HG03025 (cell line): ENCODE measurements around the gene SAMD7.
A peak's percentile ranks its signal among the peaks of the same experiment; 100 is the strongest.

Experiments
- ATAC-seq: cut with Tn5 transposase; IDR thresholded peaks from one replicate; pipeline ENCODE4 v1.9.1; 2021; ENCODE audit warnings: mild to moderate bottlenecking, moderate library complexity; ENCODE audit not compliant: unreplicated experiment, low FRiP score

SAMD7 gene

DNA sequence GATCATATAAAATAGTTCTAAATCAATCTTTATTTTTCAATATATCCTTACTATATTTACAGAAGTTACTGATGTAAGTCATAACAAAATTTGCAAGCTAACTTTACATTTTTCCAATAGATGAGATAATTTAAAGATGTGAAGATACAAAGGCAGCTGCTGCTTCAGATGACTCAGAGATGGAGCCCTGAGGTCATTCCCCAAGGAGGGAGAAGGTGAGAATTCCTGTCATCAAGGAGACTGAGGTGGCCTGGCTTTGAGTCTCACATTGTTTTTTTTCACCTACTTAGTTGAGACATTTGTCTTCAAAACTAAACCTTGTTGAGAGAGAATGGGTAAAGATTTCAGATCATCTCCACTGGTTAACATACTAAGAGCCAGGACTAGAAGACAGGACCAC, 3.9 kb upstream of the SAMD7 start:
- no peak for ATAC-seq

DNA sequence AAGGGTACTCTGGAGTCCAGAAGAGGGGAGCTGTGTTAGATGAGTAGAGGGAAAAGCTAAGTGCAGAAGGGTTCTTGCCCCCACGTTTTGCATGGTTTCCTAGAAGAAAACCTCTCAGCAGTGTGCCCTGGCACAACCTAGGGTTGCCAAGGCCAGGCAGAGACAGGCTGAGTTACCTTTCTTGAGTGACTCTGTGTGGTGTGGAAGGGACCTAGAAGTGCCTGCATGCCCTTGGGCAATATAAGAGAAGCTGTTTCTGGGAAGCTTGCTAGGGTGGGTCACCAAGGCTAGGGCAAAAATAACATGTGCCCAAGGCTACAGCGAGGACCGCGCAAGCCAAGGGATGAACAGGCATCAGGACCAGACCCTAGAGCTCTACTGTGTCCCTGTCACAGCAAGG, 3.4 kb upstream of the SAMD7 start:
- no peak for ATAC-seq

DNA sequence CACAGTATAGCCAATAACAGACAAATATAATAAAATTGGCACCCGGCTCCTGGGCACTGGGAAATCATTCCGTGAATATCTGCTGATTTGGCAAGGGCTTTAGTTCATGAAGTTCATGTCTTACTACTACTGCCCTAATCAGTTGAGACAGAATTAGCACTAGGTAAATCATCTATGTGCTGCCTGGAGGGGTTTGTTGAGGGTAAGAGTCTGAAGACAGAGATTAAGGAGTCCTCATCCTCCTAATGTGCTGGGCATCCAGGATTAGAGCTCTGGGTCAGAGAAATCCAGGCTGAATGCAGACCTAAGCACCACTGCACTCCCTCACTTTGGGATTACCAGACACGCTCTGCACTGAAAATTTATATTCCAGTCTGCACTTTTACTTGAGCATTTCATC, 2.0 kb downstream of the SAMD7 start:
- ATAC-seq: no peak

DNA sequence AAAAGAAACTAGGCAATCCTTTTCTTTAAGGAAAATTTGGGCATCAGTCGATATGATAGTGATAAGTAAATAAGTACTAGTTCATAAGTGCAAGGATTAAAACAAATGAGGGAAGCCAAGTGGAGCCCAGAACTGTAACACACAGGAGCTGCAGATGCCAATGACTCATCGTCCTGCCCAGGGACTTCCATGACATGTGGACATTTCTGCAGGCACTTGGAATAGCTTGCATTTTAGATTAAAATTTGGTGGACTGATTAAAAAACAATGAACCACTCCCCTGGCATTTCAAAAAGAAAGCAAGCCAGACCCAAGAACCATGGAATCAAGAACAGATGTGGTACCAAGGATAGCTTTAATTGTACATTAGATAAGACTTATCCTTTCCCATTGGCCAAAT, 2.9 kb downstream of the SAMD7 start:
- no peak for ATAC-seq

DNA sequence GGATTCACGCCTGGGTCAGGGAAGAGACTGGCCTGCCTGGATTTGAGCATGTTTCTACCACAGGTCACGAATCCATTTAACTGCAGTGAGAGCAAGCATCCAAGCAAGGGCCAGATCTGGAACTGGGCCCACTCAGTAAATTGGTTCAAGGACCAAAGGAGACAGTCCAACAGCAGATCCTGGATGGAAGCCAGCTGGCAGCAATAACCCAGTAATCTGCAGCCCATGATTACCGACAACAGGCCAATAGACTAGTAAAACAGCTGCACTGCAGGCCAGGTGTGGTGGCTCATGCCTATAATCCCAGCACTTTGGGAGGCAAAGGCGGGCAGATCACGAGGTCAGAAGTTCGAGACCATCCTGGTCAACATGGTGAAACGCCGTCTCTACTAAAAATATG, 11.8 kb downstream of the SAMD7 start:
- ATAC-seq: no peak

DNA sequence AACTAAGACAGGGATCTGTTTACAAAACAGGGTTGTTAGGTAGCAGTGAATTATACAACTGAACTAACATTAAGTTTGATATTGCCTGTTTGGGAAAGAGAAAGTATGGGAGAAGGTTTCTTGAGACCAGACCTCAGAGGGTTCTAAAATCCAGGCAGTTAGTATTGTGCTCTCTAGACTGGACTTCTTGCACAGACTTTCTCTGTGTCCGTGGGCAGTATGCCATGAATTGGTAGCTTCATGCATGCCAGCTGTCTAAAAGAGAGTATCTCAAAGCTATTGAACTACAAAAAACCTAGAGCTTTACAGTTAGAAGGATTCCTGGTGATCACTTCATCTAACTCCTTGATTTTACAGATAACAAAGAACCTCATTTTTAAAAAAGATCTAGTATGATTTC, 12.5 kb downstream of the SAMD7 start:
- no peak for ATAC-seq

DNA sequence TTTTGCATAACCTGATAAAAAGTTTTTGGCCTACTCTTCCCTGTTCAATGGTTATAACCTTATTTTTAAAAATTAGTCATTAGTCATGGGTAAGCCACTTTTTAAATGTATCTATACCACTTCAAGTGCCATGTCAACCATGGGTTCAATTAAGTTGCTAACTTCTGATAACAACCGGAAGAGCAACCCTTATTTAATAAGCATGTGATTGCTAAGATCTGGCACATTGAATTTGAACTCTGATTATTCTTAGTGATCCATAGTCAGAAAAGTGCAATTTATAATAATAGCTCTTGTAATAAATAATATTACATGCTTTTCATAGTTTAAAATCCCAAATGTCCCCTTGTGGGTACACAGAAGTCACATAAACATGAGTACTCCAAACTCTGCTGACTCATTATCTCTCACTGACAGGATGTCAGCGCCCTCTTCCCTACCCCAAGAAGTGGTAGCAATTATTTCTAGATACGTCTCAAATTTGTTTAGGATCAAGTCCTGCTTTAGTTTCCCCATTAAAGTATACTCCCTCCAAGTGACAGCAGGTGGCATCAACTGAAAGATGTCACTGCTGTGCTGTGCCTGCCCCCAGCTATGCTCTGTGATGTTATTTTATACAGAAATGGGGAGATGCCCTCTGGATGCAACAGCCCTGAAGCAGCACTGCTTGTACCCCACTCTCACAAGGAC, 18.6 kb downstream of the SAMD7 start:
- no peak for ATAC-seq

DNA sequence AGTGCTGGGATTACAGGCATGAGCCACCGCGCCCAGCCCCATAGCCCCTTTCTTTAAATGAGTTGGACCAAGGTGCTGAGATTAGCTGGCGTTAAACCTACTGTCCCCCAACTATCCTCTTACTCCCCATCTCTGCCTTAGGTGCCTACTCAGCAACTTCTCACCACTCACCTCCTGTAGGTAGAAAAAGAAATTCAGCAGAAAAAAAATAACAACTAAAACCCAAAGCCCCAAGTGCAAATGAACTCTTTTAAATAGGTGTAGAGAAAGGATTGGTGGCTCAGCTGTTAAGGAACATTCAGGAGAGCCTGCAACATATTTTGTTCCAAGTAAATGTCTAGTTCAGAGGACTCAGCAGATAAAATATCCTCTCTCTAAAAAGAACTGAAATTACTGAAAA, 19.5 kb downstream of the SAMD7 start:
- ATAC-seq: no peak

DNA sequence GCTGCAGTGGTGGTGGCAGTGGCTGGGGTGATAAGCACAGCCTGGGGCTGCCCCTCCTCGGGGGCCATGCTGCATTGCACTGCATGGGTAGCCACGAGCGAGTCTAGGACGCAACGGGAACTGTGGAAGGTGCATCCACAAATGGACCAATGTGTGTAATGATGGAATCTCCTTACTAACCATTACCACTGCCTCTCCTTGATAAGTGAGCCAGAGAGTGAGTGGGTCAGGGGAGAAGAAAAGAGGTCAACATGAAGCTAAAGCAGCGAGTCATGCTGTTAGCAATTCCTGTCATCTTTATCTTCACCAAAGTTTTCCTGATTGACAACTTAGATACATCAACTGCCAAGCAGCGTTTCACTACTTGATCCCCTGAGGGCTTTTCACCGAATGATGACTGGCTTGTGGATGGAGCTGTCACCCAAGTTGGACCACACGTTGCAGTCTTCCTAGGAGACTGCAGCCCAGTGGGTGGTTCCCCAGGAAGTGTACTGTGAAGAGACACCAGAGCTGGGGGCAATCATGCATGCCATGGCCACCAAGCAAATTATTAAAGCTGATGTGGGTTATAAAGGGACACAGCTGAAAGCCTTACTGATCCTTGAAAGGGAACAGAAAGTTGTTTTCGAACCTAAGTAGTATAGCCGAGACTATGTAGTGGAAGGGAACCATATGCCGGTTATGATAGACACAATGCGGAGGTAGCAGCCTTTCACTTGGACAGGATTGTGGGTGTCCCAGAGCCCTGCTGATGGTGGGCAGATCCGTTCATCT, 20.6 kb downstream of the SAMD7 start:
- ATAC-seq: peak; percentile 95

DNA sequence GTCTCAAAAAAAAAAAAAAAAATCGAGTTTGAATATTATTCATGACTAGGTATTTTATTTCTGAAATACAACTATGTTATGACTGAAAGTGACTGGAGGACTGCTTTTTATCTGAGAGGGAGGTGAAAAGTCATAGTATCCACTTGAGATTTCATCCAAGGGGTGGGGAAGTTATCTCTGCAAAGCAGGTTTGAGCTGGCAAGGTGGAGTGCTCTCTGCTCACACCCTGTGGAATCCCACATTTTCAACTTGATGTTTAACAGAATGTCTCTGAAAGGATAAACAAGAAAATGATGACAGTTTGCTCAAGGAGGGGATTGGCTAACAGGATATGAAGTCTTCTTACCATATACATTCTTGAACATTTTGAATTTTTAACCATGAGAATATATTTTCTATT, 27.9 kb downstream of the SAMD7 start:
- ATAC-seq: no peak

DNA sequence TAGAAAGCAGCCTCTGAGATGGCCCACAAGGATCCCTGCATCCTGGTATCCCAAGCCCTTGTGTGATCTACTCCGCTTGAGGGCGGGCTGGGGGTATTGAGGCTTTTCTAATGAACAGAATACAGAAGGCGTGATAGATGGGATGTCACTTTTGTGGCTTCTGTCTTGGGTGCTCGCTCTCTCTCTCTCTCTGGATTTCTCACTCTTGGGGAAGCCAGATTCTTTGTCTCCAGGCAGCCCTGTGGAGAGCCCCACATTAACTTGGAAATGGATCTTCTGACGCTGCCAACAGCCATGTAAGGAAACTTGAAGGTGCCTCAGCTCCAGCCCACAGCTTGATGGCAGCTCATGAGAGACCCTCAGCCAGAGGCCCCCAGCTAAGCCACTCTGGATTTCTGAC, 28.4 kb downstream of the SAMD7 start:
- no peak for ATAC-seq

DNA sequence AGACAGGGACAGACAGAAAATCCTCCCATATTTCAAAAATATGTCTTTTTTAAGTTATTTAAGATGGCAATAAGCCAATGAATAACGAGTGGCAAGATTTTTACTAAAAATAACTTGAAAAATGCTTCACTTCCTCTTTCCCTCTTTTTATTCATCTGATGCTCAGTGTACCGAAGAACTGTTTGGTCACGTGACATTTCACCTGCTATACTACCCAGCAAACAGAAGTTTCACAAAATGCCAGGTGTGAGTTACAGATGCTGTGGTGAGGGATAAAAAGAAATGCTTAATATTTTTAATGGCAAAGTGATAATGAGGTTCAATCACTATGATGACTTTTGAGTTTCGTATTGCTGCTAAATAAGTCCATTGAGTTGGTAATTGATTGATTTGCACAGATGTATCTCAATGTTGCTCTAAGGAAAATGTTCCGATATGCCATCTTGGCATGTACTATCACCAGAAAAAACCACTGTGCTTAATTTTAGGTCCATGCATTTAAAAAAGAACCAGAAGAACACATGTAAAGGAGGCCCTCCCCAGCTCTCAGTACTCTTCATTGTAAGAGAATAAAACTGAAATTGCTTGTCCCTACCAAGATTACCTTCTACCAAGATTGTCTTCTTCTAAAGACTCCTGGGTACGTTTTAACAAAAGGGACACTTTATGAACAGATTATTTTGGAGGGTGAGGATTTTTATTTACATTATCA, 29.3 kb downstream of the SAMD7 start:
- ATAC-seq: peak; percentile 69

DNA sequence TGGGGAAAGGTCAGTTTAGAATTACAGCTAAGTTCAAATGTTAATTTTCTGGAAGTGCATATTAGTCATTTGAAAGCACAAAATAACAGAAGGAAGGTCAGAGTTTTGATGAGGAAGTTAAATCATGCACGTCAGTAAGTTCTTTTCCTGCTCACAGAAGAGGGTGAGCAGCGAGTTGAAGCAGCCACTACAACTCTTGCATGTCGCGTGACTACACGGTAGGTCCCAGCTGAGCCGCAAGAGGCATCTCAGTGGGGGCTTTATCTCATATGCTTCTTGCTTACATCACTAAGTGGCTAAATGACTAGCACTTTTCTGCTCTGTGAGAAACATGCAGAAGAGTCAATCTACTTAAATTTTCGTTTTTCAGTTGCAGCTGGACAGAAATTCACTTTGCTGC, 33.9 kb downstream of the SAMD7 start:
- ATAC-seq: peak; percentile 77

DNA sequence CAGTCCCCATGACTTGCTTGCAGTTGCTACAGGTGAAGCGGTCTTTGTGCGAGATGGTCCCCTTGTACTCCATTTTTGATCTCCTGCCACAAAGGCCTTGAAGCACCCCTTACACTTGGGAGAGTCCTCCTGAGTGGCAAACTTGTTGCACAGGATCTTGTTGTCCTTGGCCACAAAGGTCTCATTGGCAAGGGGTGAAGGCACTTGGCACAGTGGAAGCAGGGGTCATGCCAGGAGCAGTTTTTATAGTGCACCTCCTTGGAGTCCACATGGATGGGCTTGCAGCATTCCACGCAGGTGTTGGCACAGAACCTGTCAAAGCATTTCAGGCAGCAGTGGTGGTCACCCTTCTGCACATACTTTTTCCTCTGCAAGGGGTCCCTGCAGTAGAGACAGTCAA, 35.0 kb downstream of the SAMD7 start:
- ATAC-seq: no peak

DNA sequence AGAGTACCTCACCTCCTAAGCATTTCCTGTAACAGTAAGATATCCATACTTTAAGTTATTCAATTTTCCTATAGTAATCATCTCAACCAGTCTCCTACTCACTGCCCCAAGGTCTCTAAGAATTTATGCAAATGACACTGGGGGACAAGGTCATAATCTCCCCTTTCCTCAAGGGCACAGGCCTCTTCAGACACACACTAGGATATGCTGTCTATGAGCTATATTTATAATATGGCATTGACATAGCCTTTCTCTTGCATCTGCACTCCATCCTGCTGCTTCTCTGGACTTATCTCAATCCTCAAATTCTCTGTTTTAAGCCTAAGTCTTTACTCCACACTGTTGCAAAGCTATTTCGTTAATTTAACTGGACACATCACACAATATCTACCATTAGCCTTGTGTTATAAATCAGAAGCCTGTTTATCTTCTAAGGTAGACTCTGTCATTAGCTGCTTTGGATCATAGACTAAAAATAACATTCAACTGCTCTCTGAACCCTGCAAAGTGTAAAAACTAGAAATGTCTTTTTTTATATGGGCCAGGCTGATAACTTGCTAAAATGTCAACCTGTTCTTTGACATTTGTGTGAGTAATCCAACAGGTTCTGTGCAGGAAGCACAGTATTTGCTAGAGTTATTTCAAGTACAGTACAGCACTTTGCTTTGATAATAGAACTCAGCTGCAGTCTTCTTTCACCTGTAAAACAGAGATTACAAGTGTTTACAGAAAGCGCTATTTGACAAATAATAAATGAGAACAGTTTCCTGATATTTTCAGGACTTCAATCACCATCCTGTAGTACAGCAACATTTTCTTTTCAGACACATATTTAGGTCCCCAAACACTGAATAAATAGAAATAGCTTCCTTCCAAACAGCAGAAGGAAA, 37.4 kb downstream of the SAMD7 start:
- no peak for ATAC-seq

DNA sequence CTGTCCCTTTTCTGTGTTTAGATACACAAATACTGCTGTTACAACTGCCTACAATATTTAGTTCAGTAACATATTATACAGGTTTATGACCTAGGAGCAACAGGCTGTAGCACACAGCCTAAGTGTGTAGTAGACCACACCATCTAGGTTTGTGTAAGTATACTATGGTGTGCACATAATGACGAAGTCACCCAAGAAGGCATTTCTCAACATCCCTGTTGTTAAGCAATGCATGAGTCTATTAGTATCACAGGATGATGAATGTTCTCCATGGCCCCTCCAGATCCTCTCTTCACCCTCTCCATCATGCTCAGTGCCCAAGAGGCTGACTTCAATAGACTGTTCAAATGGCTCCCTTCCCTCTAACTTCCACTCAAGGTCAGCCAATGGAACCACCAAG, 40.7 kb downstream of the SAMD7 start:
- no peak for ATAC-seq

DNA sequence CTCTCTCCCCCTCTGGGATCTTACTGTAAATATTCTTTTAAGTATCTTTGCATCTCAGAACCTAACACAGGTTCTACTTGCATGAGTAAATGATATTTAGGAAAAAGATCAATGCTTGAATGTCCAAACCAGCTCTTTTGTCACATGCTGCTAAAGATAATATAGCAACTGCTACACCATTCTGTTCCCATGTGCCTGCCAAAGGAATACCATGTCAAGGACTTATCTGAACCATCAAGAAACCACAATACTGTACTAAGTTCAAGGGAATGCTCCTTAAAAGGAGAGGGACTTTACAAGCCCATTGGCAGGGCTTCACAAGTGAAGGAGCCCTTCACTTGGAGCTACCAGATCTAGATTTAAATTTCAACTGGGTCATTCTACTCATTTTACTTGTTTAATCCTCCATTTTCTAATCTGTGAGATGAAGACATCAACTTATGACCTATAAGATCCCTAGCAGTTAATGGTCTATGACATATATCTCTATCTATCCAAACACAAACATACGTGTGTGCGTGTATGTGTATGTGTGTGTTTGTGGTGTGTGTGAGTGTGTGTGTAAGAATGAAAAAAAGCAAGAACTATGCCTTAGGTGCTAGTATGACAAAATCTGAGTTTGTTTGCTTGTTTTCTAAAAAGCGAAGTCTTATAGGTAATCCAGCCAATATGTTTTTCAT, 42.2 kb downstream of the SAMD7 start:
- ATAC-seq: no peak

DNA sequence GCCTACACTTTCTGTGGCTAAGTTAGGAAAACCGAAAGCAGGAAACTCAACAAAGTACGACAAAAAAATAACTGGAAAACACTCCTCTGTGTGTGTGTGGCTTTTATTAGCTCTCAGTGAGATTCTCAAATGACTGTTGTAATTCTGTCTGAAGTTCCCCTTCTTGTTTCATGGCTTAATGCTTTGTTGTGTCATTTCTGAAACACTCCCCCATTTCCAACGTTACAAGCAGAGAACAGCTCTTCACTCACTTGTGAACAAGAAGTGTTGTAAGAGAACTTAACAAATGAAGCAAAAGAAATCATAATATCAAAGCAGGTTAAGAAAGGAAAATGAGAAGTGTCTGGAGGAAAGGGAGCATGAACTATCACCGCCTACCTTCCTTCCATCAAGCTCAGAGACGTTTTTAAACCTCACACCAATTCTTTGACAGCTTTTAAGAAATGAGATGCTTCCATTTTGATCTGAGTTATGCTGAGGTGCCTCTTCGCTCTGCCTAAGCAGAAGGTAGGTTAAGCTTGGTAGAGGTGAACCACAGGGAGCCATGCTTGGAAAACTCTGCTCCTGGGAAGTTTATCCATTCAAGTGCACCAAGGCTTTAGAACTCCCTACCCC, 42.9 kb downstream of the SAMD7 start:
- ATAC-seq: peak; percentile 61

DNA sequence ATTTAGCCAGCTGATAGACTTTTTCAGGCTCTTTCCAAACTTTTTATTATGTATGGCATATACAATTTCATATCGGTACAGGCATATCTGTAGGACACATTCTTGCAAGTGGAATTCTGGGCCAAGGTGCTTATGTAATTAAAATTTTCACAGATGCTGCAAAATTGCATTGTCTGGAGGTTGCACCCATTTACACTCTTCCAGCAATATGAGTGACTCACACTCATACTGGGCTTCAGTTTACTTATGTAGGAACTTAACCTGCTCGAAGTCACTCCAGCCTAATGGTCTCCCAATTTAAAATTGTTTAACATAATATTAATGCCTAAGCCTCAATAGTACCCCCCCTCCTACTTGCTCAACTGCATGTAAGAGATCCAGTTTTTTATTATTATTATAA, 44.0 kb downstream of the SAMD7 start:
- ATAC-seq: no peak

DNA sequence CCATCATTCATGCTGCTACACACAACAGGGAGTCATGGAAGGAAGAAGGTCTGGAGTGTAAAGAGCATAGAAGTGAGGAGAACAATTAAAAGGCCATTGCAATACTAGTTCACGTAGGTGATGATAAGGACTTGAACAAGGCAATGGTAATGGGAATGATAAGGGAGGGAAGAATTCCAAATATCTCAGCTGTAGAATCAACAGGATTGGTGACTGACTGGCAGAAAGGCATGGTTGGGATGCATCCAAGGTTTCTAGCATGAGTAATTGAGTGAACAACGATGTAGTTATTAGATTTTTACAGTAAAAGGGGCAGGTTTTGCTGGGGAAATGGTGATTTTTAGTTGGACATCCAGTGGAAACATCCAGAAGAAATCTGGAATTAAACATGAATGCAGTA, 52.8 kb downstream of the SAMD7 start:
- no peak for ATAC-seq
